ENCODE measurements around the gene PLEKHF1.

- TF ChIP-seq EZH2 (IDR thresholded peaks at IDR 0.05; ENCODE audit: borderline replicate concordance, low read depth, low read length, severe bottlenecking) (no peak), CTCF (IDR thresholded peaks at IDR 0.05; ENCODE audit: borderline replicate concordance, extremely low read depth, low read length, poor library complexity, severe bottlenecking) (no peak)
Measured at GRCh38 chr19:29704562-29705558, 39.6 kb downstream of the PLEKHF1 start.

All from DND-41 (cell line).